GM21717 (cell line): ENCODE data around the gene PROC.

ENCODE experiments used
- ATAC-seq: cut with Tn5 transposase; IDR thresholded peaks from one replicate; pipeline ENCODE4 v1.9.1; 2021; ENCODE audit warnings: mild to moderate bottlenecking, moderate library complexity; ENCODE audit not compliant: unreplicated experiment

Gene PROC

GRCh38 chr2:127418300-127419111 is at the start of gene PROC:
Gene PROC, plus strand, starts transcription at chr2:127418427. Its CDS starts 1,516 bp downstream, at chr2:127419943.
- ATAC-seq: no peak

GRCh38 chr2:127370010-127370409 is 48.2 kb upstream of the PROC start:
- ATAC-seq: no peak

- no peak for ATAC-seq
Measured at GRCh38 chr2:127371037-127371436, 47.2 kb upstream of the PROC start.

- ATAC-seq: no peak
Measured at GRCh38 chr2:127373362-127374083, 44.7 kb upstream of the PROC start.

- no peak for ATAC-seq
Measured at GRCh38 chr2:127376257-127376656, 42.0 kb upstream of the PROC start.

GRCh38 chr2:127377262-127377661 is 41.0 kb upstream of the PROC start:
- ATAC-seq: no peak

- no peak for ATAC-seq
Measured at GRCh38 chr2:127378720-127379119, 39.5 kb upstream of the PROC start.

- ATAC-seq: no peak
Measured at GRCh38 chr2:127379712-127380355, 38.4 kb upstream of the PROC start.

GRCh38 chr2:127381762-127382161 is 36.5 kb upstream of the PROC start:
- no peak for ATAC-seq

GRCh38 chr2:127382831-127383230 is 35.4 kb upstream of the PROC start:
- ATAC-seq: no peak

GRCh38 chr2:127384529-127384928 is 33.7 kb upstream of the PROC start:
- ATAC-seq: no peak

GRCh38 chr2:127386246-127386645 is 32.0 kb upstream of the PROC start:
- ATAC-seq: no peak

- ATAC-seq: peak; percentile 65
Measured at GRCh38 chr2:127386764-127387654, 31.2 kb upstream of the PROC start.

- peak; percentile 68 for ATAC-seq
Measured at GRCh38 chr2:127387655-127388422, 30.4 kb upstream of the PROC start, which contains the start of gene MAP3K2. Gene MAP3K2, minus strand, starts transcription at chr2:127387975. Its CDS starts 44,846 bp downstream, at chr2:127343129.

GRCh38 chr2:127388423-127389164 is 29.6 kb upstream of the PROC start:
- ATAC-seq: peak; percentile 21

GRCh38 chr2:127389778-127390435 is 28.3 kb upstream of the PROC start:
- no peak for ATAC-seq

- ATAC-seq: no peak
Measured at GRCh38 chr2:127392133-127392827, 25.9 kb upstream of the PROC start.
